A549 treated with RU486 at 1 μM for 4 hours (cell line): ENCODE measurements around the gene OR52I2. TPM values are rescaled to one million over a fixed set of nuclear protein-coding genes. Genes with fewer than 3 reads are reported as not detected.

Experiments used
- total RNA-seq: library from RNA; stranded (reverse); fragments of 200-300 nt; extraction: Qiagen RNA extraction; gene quantifications from 5 replicates; pipeline ENCODE4 v1.2.3, GENCODE V29; 2022; ENCODE audit warnings: low read depth

OR52I2 gene
- not detected in 5 replicates for total RNA-seq

GRCh38 chr11:4581443-4581842 lies at the start of gene OR52I2:
OR52I2 (plus strand) TSS chr11:4581743.

GRCh38 chr11:4544891-4545290 lies 36.7 kb upstream of the OR52I2 start, which contains the start of gene OR52M1:
OR52M1 (plus strand) TSS chr11:4545191; CDS start chr11:4545191, 0 bp downstream.

DNA sequence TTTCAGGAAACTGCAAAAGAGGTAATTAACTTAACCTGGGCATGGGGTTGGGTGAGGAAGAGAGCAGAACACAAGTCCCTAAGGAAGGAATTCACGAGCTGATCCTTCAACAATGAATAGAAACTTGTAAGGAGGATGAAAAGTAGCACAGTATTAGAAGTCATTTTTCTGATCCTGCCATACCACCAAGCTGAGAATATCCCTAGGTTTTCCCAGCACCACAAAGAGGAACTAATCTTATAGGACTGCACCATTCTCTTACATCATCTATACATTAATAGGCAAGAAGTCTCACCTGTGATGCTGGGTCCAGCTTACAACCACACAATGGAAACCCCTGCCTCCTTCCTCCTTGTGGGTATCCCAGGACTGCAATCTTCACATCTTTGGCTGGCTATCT lies 12.2 kb downstream of the OR52I2 start, which contains the start of gene OR52I1:
Gene OR52I1 (plus strand): TSS at position 301 of the 400 bp plus-strand sequence. CDS start 0 bp downstream, at position 301.

GRCh38 chr11:4607781-4608666 lies 26.5 kb downstream of the OR52I2 start, which contains the start of gene TRIM68:
TRIM68 (minus strand) TSS chr11:4608231; CDS start chr11:4605504, 2,727 bp downstream.

DNA sequence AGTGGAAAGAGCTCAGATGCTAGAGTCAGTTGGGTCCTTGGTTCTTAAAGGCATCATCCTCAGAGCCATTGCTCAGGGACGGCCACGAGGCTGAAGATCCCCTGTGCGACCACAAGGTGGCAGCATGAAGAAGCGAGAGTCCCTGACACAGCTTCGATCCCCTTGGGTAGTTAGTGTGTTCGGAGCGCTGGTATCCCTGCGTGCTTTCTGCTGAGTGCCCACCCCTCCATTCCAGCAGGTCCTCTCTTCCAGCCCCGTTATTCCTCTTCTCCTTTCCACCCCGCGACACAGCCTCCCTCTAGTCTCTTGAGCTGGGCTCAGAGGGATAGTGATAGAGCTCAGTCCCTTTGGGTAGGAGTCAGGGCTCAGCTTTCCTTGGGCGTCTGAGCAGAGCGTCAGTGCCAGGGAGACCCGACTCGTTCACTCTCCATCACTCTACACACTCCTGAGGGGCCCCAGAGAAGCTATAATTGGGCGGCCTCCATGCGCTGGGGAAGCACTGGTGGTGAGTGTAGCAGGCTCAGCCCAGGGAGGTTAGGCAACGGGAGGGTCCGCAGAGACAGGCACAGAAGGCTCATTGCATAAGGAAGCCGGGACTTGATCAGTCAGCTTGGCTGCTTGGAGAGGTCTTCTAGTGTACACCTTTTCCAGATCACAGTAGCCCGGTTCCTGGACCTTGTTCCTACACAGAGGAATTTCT lies 55.6 kb downstream of the OR52I2 start, which contains the start of gene OR51D1:
Gene OR51D1 (plus strand): TSS at position 516 of the 700 bp plus-strand sequence. CDS start 2,314 bp downstream, outside the sequence.

Other genes starting within 250 kb of the OR52I2 start
- gene OR52B4, start 213.4 kb upstream of the OR52I2 start, total RNA-seq, result not detected in 5 replicates
- 18.3 to 22.3 TPM (median 21.6 TPM) in 5 replicates for gene TRIM21, start 188.0 kb upstream of the OR52I2 start, total RNA-seq
- not detected in 5 replicates for gene OR52K2, start 132.4 kb upstream of the OR52I2 start, total RNA-seq
- not detected in 5 replicates for gene OR52K1, start 99.1 kb upstream of the OR52I2 start, total RNA-seq
- not detected in 5 replicates for gene OR52M1, start 36.6 kb upstream of the OR52I2 start, total RNA-seq
- not detected in 5 replicates for gene OR52I1, start 12.3 kb downstream of the OR52I2 start, total RNA-seq
- gene TRIM68, start 26.5 kb downstream of the OR52I2 start, total RNA-seq, result 6.9 to 10.7 TPM (median 9.2 TPM) in 5 replicates
- not detected in 5 replicates for gene OR51D1, start 55.7 kb downstream of the OR52I2 start, total RNA-seq
- gene OR51E1, start 62.2 kb downstream of the OR52I2 start, total RNA-seq, result not detected in 5 replicates
- not detected in 5 replicates for gene OR51E2, start 116.1 kb downstream of the OR52I2 start, total RNA-seq
- not detected in 5 replicates for gene MMP26, start 123.0 kb downstream of the OR52I2 start, total RNA-seq
- not detected in 5 replicates for gene OR51F1, start 188.2 kb downstream of the OR52I2 start, total RNA-seq
- not detected in 5 replicates for gene OR52R1, start 222.6 kb downstream of the OR52I2 start, total RNA-seq
- gene OR51F2, start 239.6 kb downstream of the OR52I2 start, total RNA-seq, result not detected in 5 replicates